Stimulated activated CD4-positive, alpha-beta T cell treated with anti-CD3 and anti-CD28 coated beads, Interleukin-1b, Interleukin-23, amount 100 ng/mL, for 48 hours (primary cell): ENCODE results near the gene MED22.

Experiments
- DNase-seq: peaks from one replicate; pipeline ENCODE4 v3.0.0-alpha.2; 2020

The MED22 gene

GRCh38 chr9:133375724-133376654 is 28.1 kb upstream of the MED22 start, which contains the start of the genes STKLD1 and SURF4:
STKLD1 (plus strand) TSS chr9:133376366; CDS start chr9:133376474, 108 bp downstream.
SURF4 (minus strand) TSS chr9:133376060; CDS start chr9:133375969, 91 bp downstream.
- peak; percentile 95 for DNase-seq

- DNase-seq = no peak
Measured at GRCh38 chr9:133375116-133375723, 27.3 kb upstream of the MED22 start.

GRCh38 chr9:133374612-133375115 is 26.7 kb upstream of the MED22 start:
- no peak for DNase-seq

- DNase-seq = no peak
Measured at GRCh38 chr9:133372144-133372543, 24.2 kb upstream of the MED22 start.

GRCh38 chr9:133371261-133371711 is 23.4 kb upstream of the MED22 start:
- DNase-seq = peak; percentile 88

- no peak for DNase-seq
Measured at GRCh38 chr9:133370685-133371084, 22.8 kb upstream of the MED22 start.

GRCh38 chr9:133369933-133370332 is 22.0 kb upstream of the MED22 start:
- DNase-seq = no peak

GRCh38 chr9:133369422-133369821 is 21.5 kb upstream of the MED22 start:
- no peak for DNase-seq

- no peak for DNase-seq
Measured at GRCh38 chr9:133368249-133368881, 20.4 kb upstream of the MED22 start.

- no peak for DNase-seq
Measured at GRCh38 chr9:133367778-133368177, 19.8 kb upstream of the MED22 start.

GRCh38 chr9:133367221-133367620 is 19.3 kb upstream of the MED22 start:
- no peak for DNase-seq

- DNase-seq = no peak
Measured at GRCh38 chr9:133366435-133366834, 18.5 kb upstream of the MED22 start.

GRCh38 chr9:133362359-133363044 is 14.6 kb upstream of the MED22 start:
- no peak for DNase-seq

GRCh38 chr9:133361507-133362092 is 13.7 kb upstream of the MED22 start:
- no peak for DNase-seq

GRCh38 chr9:133360400-133361393 is 12.8 kb upstream of the MED22 start:
- DNase-seq = no peak

GRCh38 chr9:133359399-133360175 is 11.7 kb upstream of the MED22 start:
- DNase-seq = no peak

- no peak for DNase-seq
Measured at GRCh38 chr9:133357656-133358055, 9.7 kb upstream of the MED22 start.

GRCh38 chr9:133356391-133357091 is 8.6 kb upstream of the MED22 start, which contains the start of the genes SURF1 and SURF2:
SURF1 (minus strand) TSS chr9:133356487; CDS start chr9:133356453, 34 bp downstream.
SURF2 (plus strand) TSS chr9:133356550; CDS start chr9:133356593, 43 bp downstream.
- peak; percentile 89 for DNase-seq

GRCh38 chr9:133355881-133356357 is 8.0 kb upstream of the MED22 start:
- no peak for DNase-seq
